GM12878 (cell line): ENCODE measurements around the gene FXN. TPM values are rescaled to one million over a fixed set of nuclear protein-coding genes. Genes with fewer than 3 reads are reported as not detected.

Experiments used
- ATAC-seq: fragments of 200-7000 bp; cut with Tn5 transposase; 3 replicates; pipeline ENCODE4 v1.9.1; 2020; ENCODE audit warnings: mild to moderate bottlenecking, moderate library complexity
- BruUV-seq: library from RNA; stranded (reverse); fragments of 400-500 nt; replicated peaks from 2 replicates; lab custom pipeline; 2021; lab: Mats Ljungman, UMichigan
- CTCF ChIA-PET: fragments of 300-600 bp; sonication (Branson Sonifier 250); formaldehyde crosslinking; extraction: SDS; loops from one replicate; lab custom pipeline; 2021; ENCODE audit warnings: inconsistent platforms; lab: Yijun Ruan, JAX
- POLR2A ChIA-PET: fragments of 350-600 bp; formaldehyde crosslinking; extraction: SDS; loops from one replicate; lab custom pipeline; 2021; ENCODE audit warnings: inconsistent platforms; lab: Charles Lee
- RAD21 ChIA-PET: fragments of 300-600 bp; sonication (Branson Sonifier 250); formaldehyde crosslinking; loops from one replicate; lab custom pipeline; 2023; ENCODE audit warnings: antibody characterized with exemption; ENCODE audit not compliant: unreplicated experiment; lab: Charles Lee
- SMC1A ChIA-PET: fragments of 300-600 bp; sonication (Branson Sonifier 250); formaldehyde crosslinking; loops from one replicate; lab custom pipeline; 2023; ENCODE audit not compliant: unreplicated experiment, uncharacterized antibody; lab: Charles Lee
- DNase-seq: peaks from one replicate; pipeline ENCODE4 v3.0.0-alpha.2; 2011; ENCODE audit warnings: low read depth, low spot score
- FAIRE-seq: peaks from 3 replicates; lab custom pipeline; 2011; peaks lifted over from hg19 to GRCh38; lab: Jason Lieb, UNC
- H2AFZ ChIP-seq: 2 replicates; pipeline ENCODE4 v1.6.0; 2011; ENCODE audit warnings: low read depth, low read length, control low read depth; ENCODE audit not compliant: control insufficient read depth
- H3K27ac ChIP-seq: 2 replicates; pipeline ENCODE4 v1.5.1; 2011; ENCODE audit warnings: control low read depth; ENCODE audit not compliant: control insufficient read depth, insufficient read depth
- H3K27me3 ChIP-seq, 2 experiments: replicated peaks in 1 of 2; 2 replicates each; pipeline versions ENCODE4 v1.6.0 to v1.6.1; 2011; ENCODE audit warnings: low read length in 1 of 2; ENCODE audit not compliant: control insufficient read depth in 2 of 2, insufficient read depth in 2 of 2
- H3K36me3 ChIP-seq, 2 experiments: 2 replicates each; pipeline ENCODE4 v1.5.1; 2011; ENCODE audit warnings: low read length in 1 of 2; ENCODE audit not compliant: control insufficient read depth in 2 of 2, insufficient read depth in 2 of 2
- H3K4me1 ChIP-seq: 2 replicates; pipeline ENCODE4 v1.6.1; 2011; ENCODE audit warnings: mild to moderate bottlenecking, low read length, moderate library complexity, mixed read lengths; ENCODE audit not compliant: control insufficient read depth, insufficient read depth
- H3K4me2 ChIP-seq: 2 replicates; pipeline ENCODE4 v1.6.0; 2011; ENCODE audit warnings: control low read depth; ENCODE audit not compliant: control insufficient read depth, insufficient read depth
- H3K4me3 ChIP-seq: fragments of 200-600 bp; sonication (generic); 2 replicates; pipeline ENCODE4 v1.5.1; 2016
- H3K79me2 ChIP-seq: 2 replicates; pipeline ENCODE4 v1.6.0; 2011; ENCODE audit warnings: low read length; ENCODE audit not compliant: control insufficient read depth, insufficient read depth
- H3K9ac ChIP-seq: 2 replicates; pipeline ENCODE4 v1.8.0; 2011; ENCODE audit warnings: low read length, control low read depth, mixed read lengths; ENCODE audit not compliant: control insufficient read depth, insufficient read depth
- H3K9me3 ChIP-seq: replicated peaks from 3 replicates; pipeline ENCODE4 v1.5.1; 2011; ENCODE audit warnings: mild to moderate bottlenecking, low read length; ENCODE audit not compliant: control insufficient read depth, insufficient read depth
- H4K20me1 ChIP-seq: 2 replicates; pipeline ENCODE4 v1.6.0; 2011; ENCODE audit not compliant: control insufficient read depth, insufficient read depth
- FOXK2 ChIP-seq: fragments of 450-650 bp; IDR thresholded peaks from 2 replicates; pipeline ENCODE4 v1.6.1; 2017; ENCODE audit warnings: mild to moderate bottlenecking, moderate library complexity
- KAT2A ChIP-seq: conservative IDR thresholded peaks from 2 replicates; pipeline ENCODE4 v1.6.1; 2011; ENCODE audit warnings: low read depth, low read length; ENCODE audit not compliant: control insufficient read depth
- MYB ChIP-seq: fragments of 150-350 bp; IDR thresholded peaks from 2 replicates; pipeline ENCODE4 v1.6.1; 2014; ENCODE audit warnings: mild to moderate bottlenecking, low read depth, low read length, borderline replicate concordance
- WGBS: methylation state at CpG from one replicate; pipeline ENCODE4 v1.1.6; 2016; ENCODE audit warnings: low lambda C conversion rate; ENCODE audit not compliant: insufficient replicate concordance, insufficient coverage; ENCODE audit errors: missing lambda C conversion rate; 5-methylcytosine and 5-hydroxymethylcytosine counted together
- in situ Hi-C: fragments of 300-500 bp; cut with MboI; formaldehyde crosslinking; loops from 9 replicates; pipeline ENCODE4 v1.14.3; 2018; ENCODE audit warnings: mixed read lengths
- intact Hi-C: fragments of 100-400 bp; cut with micrococcal nuclease; formaldehyde crosslinking; loops from one replicate; pipeline ENCODE4 v1.14.2; 2022; ENCODE audit not compliant: unreplicated experiment
- polyA plus RNA-seq, 11 experiments: library from polyadenylated mRNA; depleted of rRNA in 4 of 11; unstranded in 6 of 11; stranded (reverse) in 5 of 11; fragments of >200 nt; fragmentation: Nextera tagmentation in 4 of 11; fragmentation: Illumina TruSeq in 1 of 11; extraction: Ambion mirVana in 4 of 11; extraction: Trizol in 1 of 11; gene quantifications; 1 replicate in 1 of 11; 2 replicates in 10 of 11; pipeline versions ENCODE4 v1.2.1 to v1.2.3, GENCODE V29; 2011 to 2016; ENCODE audit warnings: inconsistent platforms in 2 of 11, missing spikeins in 2 of 11, low read depth in 1 of 11
- total RNA-seq, 4 experiments: library from RNA; depleted of rRNA in 3 of 4; stranded (reverse); fragments of >200 nt in 3 of 4; fragmentation: Illumina TruSeq in 1 of 4; extraction: Trizol in 1 of 4; gene quantifications; 2 replicates each; pipeline versions ENCODE4 v1.2.1 to v1.2.3, GENCODE V29; 2013 to 2021
- TF ChIP-seq, protein P1 (sequence below): fragments of 450-650 bp; IDR thresholded peaks from 2 replicates; pipeline ENCODE4 v1.6.1; 2018; ENCODE audit warnings: mild to moderate bottlenecking, low read depth, moderate library complexity; ENCODE audit not compliant: partially characterized antibody

FXN gene
- total and polyA plus RNA-seq, 10 of the 15 experiments (the other 5 are each of a cell fraction or from before 2014, with no cell fraction given): 7.3 to 78.0 (median 23.2) TPM

DNA sequence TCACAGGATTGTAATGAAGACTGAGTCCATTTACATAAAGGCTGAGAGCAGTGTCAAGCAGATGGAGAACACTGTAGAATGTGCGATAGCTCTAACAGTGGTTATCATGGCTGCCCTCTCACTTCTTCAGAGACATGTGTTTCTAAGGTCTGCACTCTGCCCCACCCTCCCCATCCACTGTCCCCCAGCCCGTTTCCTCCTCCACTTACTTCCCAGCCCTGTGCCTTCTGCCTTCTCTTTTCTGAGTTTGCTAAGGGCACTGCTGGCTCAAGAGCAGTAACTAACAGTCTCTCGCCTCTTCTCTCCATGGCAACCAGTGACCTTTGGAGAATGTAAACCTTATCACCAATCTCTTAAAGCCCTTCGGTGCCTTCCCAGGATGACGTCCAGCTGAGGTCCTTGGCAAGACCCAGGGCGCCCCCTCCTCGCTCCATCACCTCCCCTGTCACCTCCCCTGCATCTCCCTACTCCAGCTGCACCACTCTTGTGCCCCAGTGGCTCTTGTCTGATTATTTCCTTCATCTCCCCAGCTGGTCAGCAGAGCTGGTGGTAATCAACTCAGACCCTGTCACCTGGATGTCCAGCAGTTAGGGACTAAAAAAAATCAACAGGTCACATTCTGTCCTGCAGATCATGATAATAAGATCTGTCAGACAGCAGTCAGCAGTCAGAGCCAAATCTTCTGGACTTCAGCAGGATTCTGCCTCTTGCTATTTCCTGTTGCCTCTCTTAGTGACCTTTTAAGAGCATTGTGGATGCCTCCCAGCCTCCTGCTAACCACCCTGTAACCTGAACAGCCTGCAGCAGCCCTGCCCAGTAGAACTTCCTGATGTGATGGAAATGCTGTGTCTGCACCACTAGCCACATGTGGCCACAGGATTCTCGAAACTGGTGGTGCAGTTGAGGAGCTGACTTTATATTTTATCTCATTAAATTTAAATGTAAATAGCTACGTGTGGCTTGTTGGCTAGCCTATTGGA, 9.0 kb downstream of the FXN start:
- ChIA-PET SMC1A (interaction anchor here (1.1 kb wide), 1 partner anchor 8 kb away, joined by 3 read pairs; the partner anchor contains the start of gene FXN), CTCF (interaction anchor here (1.0 to 2.8 kb wide), 3 partner anchors 9 to 477 kb away, joined by 3 to 14 read pairs (median 3); no protein-coding TSS in a partner anchor)

More for the DNA sequence above, 9.0 kb downstream of the FXN start:
- no peak overlapping the region for H2AFZ ChIP-seq
- H3K27ac ChIP-seq: no peak overlapping the region
- ATAC-seq (peak; percentile 39; the same call in 2 of the 3 replicates), FAIRE-seq (no peak), DNase-seq (no peak)
- H3K79me2 ChIP-seq: no peaks in the 10 kb centered on the region
- H4K20me1 ChIP-seq: peaks cover 3% of the 10 kb centered on the region; the same call in 1 of the 2 replicates
- intact Hi-C loops: no loop called here
- ChIA-PET RAD21 (interaction anchor here (0.6 kb wide), 1 partner anchor 438 kb away, joined by 3 read pairs; no protein-coding TSS in a partner anchor), POLR2A (no interaction called here)
- no peak overlapping the region for H3K4me3 ChIP-seq
- 82% methylated on average over 9 of the region's 9 CpGs for WGBS
- no peaks in the 10 kb centered on the region for H3K27me3 ChIP-seq
- in situ Hi-C loops: no loop called here
- no peaks in the 10 kb centered on the region; the same call in 2 of the 3 replicates for H3K9me3 ChIP-seq
- H3K9ac ChIP-seq: no peak overlapping the region
- H3K36me3 ChIP-seq: peaks cover 0 to 11% of the 10 kb centered on the region in 2 experiments; a peak in 3 of 4 replicates
- peaks cover 3% of the 10 kb centered on the region; the same call in 1 of the 2 replicates for H3K4me1 ChIP-seq
- no peak for TF ChIP-seq FOXK2
- no peak for TF ChIP-seq KAT2A
- no peak for TF ChIP-seq MYB
- TF ChIP-seq, protein P1, sequence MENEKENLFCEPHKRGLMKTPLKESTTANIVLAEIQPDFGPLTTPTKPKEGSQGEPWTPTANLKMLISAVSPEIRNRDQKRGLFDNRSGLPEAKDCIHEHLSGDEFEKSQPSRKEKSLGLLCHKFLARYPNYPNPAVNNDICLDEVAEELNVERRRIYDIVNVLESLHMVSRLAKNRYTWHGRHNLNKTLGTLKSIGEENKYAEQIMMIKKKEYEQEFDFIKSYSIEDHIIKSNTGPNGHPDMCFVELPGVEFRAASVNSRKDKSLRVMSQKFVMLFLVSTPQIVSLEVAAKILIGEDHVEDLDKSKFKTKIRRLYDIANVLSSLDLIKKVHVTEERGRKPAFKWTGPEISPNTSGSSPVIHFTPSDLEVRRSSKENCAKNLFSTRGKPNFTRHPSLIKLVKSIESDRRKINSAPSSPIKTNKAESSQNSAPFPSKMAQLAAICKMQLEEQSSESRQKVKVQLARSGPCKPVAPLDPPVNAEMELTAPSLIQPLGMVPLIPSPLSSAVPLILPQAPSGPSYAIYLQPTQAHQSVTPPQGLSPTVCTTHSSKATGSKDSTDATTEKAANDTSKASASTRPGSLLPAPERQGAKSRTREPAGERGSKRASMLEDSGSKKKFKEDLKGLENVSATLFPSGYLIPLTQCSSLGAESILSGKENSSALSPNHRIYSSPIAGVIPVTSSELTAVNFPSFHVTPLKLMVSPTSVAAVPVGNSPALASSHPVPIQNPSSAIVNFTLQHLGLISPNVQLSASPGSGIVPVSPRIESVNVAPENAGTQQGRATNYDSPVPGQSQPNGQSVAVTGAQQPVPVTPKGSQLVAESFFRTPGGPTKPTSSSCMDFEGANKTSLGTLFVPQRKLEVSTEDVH: no peak
- no peak overlapping the region for H3K4me2 ChIP-seq
- BruUV-seq: no TSS peak
